ENCODE measurements around the gene CFAP410.

DNA sequence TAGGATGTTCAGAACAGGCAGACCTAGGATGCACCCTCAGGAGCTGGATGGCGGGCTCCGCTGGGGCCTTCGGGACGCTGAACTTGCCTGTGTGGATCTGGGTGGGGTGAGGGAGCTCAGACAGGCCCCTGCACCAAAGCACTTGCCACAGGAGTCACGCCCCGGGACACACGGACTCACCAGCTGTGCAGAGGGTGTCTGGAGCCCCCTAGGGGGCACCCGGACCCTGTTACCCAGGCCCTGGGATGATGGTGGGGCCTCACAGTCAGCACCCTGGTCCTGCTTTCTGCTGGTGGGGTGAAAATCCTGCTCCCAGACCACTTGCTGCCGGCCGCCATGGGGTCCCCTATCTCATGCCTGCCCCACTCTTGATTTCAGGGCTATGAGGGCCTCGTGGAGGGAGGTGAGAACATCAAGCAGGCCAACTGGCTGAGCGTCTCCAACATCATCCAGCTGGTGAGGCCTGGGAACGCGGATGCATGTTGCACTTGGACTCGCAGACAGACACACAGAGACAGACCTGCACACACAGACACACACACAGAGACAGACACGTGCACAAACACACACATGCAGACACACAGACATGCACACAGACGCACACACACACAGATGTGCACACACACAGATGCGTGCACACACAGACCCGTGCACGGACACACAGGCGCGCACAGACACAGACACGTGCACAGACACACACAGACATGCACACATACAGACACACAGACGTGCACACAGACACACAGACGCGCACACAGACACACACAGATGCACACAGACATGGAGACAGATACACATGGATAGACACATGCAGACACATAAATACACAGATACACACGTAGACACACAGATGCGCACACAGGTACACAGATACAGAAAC lies 28.3 kb downstream of the CFAP410 start:
- TF ChIP-seq, protein P1, sequence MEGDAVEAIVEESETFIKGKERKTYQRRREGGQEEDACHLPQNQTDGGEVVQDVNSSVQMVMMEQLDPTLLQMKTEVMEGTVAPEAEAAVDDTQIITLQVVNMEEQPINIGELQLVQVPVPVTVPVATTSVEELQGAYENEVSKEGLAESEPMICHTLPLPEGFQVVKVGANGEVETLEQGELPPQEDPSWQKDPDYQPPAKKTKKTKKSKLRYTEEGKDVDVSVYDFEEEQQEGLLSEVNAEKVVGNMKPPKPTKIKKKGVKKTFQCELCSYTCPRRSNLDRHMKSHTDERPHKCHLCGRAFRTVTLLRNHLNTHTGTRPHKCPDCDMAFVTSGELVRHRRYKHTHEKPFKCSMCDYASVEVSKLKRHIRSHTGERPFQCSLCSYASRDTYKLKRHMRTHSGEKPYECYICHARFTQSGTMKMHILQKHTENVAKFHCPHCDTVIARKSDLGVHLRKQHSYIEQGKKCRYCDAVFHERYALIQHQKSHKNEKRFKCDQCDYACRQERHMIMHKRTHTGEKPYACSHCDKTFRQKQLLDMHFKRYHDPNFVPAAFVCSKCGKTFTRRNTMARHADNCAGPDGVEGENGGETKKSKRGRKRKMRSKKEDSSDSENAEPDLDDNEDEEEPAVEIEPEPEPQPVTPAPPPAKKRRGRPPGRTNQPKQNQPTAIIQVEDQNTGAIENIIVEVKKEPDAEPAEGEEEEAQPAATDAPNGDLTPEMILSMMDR (IDR thresholded peaks at IDR 0.05): no peak
- TF ChIP-seq ZBTB21 (CRISPR knock-in tag; IDR thresholded peaks at IDR 0.05; ENCODE audit: borderline replicate concordance) (no peak), NR2C2 (CRISPR knock-in tag; IDR thresholded peaks at IDR 0.05) (no peak), NR3C1 (CRISPR knock-in tag; conservative IDR thresholded peaks at IDR 0.05; ENCODE audit: low read depth) (no peak), NFE2L1 (CRISPR knock-in tag; IDR thresholded peaks at IDR 0.05) (no peak), CBFB (CRISPR knock-in tag; IDR thresholded peaks at IDR 0.05; ENCODE audit: low read depth) (no peak), TCF7 (CRISPR knock-in tag; IDR thresholded peaks at IDR 0.05; ENCODE audit: low read depth) (no peak), JUN (CRISPR knock-in tag; IDR thresholded peaks at IDR 0.05) (no peak), ZNF423 (CRISPR knock-in tag; IDR thresholded peaks at IDR 0.05) (no peak), ZNF121 (CRISPR knock-in tag; IDR thresholded peaks at IDR 0.05) (no peak)
- TF ChIP-seq, protein P2, sequence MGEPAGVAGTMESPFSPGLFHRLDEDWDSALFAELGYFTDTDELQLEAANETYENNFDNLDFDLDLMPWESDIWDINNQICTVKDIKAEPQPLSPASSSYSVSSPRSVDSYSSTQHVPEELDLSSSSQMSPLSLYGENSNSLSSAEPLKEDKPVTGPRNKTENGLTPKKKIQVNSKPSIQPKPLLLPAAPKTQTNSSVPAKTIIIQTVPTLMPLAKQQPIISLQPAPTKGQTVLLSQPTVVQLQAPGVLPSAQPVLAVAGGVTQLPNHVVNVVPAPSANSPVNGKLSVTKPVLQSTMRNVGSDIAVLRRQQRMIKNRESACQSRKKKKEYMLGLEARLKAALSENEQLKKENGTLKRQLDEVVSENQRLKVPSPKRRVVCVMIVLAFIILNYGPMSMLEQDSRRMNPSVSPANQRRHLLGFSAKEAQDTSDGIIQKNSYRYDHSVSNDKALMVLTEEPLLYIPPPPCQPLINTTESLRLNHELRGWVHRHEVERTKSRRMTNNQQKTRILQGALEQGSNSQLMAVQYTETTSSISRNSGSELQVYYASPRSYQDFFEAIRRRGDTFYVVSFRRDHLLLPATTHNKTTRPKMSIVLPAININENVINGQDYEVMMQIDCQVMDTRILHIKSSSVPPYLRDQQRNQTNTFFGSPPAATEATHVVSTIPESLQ (CRISPR knock-in tag; IDR thresholded peaks at IDR 0.05): no peak
- TF ChIP-seq, protein P3, sequence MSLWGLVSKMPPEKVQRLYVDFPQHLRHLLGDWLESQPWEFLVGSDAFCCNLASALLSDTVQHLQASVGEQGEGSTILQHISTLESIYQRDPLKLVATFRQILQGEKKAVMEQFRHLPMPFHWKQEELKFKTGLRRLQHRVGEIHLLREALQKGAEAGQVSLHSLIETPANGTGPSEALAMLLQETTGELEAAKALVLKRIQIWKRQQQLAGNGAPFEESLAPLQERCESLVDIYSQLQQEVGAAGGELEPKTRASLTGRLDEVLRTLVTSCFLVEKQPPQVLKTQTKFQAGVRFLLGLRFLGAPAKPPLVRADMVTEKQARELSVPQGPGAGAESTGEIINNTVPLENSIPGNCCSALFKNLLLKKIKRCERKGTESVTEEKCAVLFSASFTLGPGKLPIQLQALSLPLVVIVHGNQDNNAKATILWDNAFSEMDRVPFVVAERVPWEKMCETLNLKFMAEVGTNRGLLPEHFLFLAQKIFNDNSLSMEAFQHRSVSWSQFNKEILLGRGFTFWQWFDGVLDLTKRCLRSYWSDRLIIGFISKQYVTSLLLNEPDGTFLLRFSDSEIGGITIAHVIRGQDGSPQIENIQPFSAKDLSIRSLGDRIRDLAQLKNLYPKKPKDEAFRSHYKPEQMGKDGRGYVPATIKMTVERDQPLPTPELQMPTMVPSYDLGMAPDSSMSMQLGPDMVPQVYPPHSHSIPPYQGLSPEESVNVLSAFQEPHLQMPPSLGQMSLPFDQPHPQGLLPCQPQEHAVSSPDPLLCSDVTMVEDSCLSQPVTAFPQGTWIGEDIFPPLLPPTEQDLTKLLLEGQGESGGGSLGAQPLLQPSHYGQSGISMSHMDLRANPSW (CRISPR knock-in tag; conservative IDR thresholded peaks at IDR 0.05; ENCODE audit: low read depth): no peak
- TF ChIP-seq, protein P4, sequence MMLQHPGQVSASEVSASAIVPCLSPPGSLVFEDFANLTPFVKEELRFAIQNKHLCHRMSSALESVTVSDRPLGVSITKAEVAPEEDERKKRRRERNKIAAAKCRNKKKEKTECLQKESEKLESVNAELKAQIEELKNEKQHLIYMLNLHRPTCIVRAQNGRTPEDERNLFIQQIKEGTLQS (CRISPR knock-in tag; conservative IDR thresholded peaks at IDR 0.05): no peak
- TF ChIP-seq, protein P5, sequence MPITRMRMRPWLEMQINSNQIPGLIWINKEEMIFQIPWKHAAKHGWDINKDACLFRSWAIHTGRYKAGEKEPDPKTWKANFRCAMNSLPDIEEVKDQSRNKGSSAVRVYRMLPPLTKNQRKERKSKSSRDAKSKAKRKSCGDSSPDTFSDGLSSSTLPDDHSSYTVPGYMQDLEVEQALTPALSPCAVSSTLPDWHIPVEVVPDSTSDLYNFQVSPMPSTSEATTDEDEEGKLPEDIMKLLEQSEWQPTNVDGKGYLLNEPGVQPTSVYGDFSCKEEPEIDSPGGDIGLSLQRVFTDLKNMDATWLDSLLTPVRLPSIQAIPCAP (CRISPR knock-in tag; IDR thresholded peaks at IDR 0.05): no peak
